HG03095 (cell line): ENCODE data around the gene SNRPB2.

Experiments used
- ATAC-seq: cut with Tn5 transposase; IDR thresholded peaks from one replicate; pipeline ENCODE4 v1.9.1; 2021; ENCODE audit warnings: moderate library complexity; ENCODE audit not compliant: unreplicated experiment

SNRPB2 gene

DNA sequence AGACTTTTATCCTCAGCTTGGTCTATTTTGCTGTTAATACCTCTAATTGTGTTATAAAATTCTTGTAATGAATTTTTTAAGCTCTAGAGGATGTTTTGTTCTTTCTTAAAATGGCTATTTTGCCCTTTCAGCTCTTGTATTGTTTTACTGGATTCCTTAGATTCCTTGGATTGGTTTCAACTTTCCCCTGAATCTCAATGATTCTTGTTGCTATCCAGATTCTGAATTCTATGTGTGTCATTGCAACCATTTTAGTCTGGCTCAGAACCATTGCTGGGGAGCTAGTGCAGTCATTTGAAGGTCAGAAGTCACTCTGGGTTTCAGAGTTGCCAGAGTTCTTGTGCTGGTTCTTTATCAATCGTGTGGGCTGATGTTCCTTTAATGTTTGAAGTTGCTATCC, 55.4 kb downstream of the SNRPB2 start:
- ATAC-seq = no peak
